ES-I3 (cell line): ENCODE data around the gene ZDHHC7.

Source experiments
- H3K36me3 ChIP-seq: 2 replicates; pipeline ENCODE4 v1.6.1; 2013; ENCODE audit warnings: mild to moderate bottlenecking, low read length, control low read depth, moderate library complexity; ENCODE audit not compliant: insufficient read depth
- H3K4me1 ChIP-seq: 2 replicates; pipeline ENCODE4 v1.6.1; 2013; ENCODE audit warnings: mild to moderate bottlenecking, control low read depth, low read length; ENCODE audit not compliant: insufficient read depth
- H3K9ac ChIP-seq: 2 replicates; pipeline ENCODE4 v1.6.1; 2013; ENCODE audit warnings: low read depth, mild to moderate bottlenecking, low read length, moderate library complexity
- H3K9me3 ChIP-seq: 2 replicates; pipeline ENCODE4 v1.6.1; 2013; ENCODE audit warnings: mild to moderate bottlenecking, low read length, moderate library complexity; ENCODE audit not compliant: control insufficient read depth, insufficient read depth

Gene ZDHHC7

DNA sequence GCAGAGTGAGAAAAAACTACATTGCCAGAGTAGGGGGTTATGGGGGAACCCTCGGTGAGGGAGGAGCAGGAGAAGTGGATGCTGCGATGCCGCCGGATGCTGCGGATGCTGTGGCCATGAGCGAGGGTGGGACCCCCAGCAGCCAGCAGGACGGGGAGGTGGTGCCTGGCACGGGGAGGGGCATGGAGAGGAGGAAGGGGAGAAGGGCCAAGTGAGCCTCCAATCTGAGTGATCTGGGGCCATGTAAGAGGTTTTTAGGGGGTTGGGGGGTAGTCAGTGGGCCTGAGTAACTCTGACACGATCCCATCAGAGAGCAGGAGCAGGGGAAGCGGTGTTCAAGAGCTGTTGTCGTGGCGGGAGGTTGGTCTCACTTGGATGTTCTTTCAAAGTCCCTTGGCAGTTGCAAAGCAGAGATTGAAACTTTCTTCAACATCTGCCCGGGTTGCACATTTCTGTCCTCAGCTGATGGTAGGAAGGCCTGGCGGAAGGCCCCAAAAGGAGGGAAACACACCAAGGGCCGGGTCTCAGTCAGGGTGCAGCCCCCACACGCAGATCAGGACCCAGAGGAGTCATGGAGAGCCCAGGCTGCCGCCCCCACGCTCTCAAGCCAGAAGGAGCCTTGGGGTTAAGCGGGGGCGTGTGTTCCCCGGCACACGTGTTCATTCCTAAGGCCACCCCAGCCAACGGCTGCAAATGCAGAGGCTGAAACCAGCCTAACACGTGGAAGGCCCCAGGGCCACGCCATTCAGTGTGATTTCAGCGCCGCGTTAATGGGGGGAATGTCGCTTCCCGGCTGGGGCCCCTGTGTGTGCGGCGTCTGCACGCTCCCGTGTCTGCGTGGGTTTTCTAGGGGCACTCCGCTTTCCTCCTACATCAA, 81.7 kb downstream of the ZDHHC7 start:
- no peaks in the 10 kb centered on the region for H3K36me3 ChIP-seq
- no peaks in the 10 kb centered on the region for H3K9me3 ChIP-seq
- H3K9ac ChIP-seq: no peak overlapping the region
- no peaks in the 10 kb centered on the region; the same call in 1 of the 2 replicates for H3K4me1 ChIP-seq

DNA sequence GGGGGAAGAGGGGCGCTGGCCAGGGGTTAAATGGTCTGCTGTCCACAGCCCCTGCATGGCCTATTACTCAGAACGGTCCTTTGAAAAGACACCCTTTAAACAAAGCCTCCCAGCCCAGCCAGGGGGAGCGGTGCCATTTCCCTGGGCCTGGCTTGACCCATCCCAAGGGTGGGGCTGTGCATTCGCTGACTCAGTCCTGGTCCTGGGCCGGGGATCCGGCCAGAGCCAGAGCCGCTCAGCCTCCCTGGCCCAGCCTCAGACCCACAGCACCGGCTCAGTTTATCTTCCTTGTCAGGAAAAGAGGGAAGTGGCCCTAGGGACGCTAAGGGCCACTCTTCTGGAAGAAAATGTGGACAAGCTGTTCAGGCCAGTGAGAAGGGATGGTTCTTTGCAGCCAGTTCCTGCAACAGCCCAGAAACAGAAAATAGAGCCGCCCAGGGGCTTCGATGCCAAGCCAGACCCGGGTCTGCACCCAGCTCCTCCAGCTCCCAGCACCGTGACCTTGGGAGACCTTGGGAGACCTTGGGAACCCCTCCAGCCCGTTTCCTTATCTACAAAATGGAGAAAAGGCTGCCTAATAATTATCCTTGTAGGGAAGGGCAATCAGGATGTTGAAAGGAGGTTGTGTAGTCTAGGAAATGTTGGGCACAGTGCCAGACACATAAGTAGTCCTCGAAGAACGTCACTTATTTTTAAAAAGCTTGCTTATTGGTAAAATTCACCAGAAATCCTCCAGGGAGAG, 82.5 kb downstream of the ZDHHC7 start:
- Histone ChIP-seq H3K9ac (no peak overlapping the region), H3K9me3 (no peaks in the 10 kb centered on the region), H3K4me1 (no peaks in the 10 kb centered on the region), H3K36me3 (no peaks in the 10 kb centered on the region)

DNA sequence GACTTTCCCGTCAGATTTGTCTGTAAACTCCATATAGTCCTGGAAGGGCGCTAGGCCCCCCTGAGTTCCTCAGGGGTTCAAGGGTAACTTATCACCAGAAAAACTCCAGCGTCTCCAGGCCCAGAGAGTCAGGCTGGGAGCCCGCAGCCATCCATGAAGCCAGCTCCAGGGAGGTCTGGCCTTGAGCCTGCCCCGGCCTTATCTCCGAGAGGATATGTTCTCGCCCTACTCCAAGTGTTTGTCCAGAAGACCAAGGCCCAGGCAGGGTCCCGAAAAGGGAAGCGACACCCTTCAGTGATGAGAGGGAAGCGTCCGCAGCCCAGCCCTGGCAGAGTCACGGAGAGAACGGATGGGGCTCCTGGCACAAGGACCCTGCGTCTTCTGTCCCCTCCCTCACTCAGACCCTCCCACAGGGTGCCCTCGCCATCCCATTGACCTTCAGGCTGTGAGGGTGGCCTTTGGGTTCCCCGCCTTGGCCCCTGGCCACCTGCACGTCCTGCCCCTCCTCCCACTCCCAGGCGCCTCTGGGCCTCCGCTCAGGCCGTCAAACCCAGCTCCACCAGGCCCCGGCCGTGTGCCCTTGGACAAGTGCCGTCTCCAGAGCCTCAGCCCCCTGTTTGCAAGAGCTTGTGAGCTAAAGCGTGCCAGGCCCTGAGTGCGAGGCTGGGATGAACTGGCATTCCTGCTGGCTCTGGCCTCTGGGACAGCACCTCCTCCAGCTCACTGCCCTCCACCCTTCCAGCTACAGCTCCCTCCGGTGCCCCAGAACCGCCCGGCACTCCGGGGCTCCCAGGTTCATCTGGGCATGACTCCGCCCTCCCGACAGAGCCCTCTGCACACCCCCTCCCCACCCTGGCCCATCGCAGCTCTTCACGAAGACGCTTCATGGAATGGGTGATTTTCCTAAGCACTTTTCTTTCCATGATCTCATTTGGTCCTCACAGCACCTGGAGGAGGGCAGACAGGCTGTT, 83.4 kb downstream of the ZDHHC7 start:
- H3K4me1 ChIP-seq: no peaks in the 10 kb centered on the region
- no peak overlapping the region for H3K9ac ChIP-seq
- H3K9me3 ChIP-seq: no peaks in the 10 kb centered on the region
- no peaks in the 10 kb centered on the region for H3K36me3 ChIP-seq

DNA sequence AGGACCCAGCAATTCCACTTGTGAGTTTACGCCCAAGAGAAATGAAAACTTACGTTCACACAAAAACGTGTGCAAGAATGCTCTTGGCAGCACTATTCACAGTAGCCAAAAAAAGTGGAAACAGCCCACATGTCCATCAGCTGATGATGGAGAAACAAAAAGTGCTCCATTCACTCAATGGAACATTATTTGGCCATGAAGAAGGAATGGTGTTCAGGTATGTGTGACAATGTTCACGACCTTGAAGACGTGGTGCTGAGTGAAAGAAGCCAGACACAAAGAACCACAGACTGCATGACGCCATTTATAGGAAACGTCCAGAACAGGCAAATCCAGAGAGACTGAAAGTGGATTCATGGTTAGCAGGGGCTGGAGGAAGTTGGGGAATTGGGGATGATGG, 84.9 kb downstream of the ZDHHC7 start:
- Histone ChIP-seq H3K36me3 (no peaks in the 10 kb centered on the region), H3K9ac (no peak overlapping the region), H3K4me1 (no peaks in the 10 kb centered on the region)

DNA sequence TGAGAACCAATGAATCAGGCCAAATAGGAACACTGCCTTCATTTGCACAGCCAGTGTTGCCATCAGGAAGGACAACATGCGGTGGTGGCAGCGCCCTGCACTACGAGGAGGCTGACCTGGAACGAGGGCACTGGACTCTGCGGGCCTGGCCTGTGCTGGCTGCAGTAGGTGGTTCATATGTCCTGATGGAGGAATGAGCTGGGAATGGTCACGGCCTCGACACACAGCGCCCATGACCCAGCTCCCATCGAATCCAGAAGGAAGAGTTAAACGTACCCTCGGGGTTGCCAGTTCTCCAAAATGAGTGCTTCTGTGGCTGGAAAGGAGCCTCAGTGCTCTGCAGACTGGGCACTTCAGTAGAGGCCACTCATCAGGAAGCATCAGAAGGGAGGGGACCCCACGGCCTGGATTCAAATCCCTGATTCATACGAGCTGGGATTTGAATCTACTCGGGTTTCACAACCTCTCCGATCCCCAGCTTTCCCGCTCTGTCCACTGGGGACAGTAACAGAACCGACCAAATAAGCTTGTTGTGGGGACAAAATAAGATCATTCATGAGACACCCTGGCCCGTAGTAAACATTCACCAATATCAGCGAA, 85.5 kb downstream of the ZDHHC7 start:
- H3K9me3 ChIP-seq: no peaks in the 10 kb centered on the region
- no peaks in the 10 kb centered on the region for H3K4me1 ChIP-seq
- H3K9ac ChIP-seq: no peak overlapping the region
- H3K36me3 ChIP-seq: no peaks in the 10 kb centered on the region

More for the DNA sequence above, 84.9 kb downstream of the ZDHHC7 start:
- no peaks in the 10 kb centered on the region for H3K9me3 ChIP-seq

DNA sequence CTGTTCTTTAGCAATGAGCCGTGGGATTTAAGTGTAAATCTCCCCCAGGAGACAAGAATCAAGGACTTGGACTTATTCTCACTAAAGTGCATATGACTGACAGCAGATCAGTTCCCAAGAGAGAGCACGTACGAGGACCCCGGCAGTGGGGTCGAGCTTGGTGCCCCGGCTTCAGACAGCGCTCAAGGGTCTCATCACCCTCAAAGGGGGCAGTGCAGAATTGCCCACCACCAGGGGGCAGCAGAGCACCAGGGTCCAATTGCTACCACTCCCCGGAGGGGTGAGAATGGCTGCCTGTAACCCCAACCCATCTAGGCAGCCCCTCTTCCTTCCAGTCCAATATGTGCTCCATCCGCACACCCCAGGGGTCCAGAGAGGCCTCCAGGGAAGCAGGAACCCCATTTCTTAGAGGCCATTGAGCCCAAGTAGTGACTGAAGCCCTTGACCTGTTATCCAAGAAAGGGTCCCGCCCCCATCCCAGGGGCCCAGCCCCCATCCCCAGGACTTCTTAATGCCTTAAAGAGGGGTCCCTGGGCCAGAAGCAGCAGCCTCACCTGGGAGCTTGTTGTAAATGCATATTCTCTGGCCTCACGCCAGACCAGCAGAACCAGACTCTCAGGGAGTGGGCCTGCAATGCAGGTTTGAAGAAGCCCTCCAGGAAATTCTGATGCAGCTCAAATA, 86.1 kb downstream of the ZDHHC7 start:
- no peaks in the 10 kb centered on the region for H3K9me3 ChIP-seq

DNA sequence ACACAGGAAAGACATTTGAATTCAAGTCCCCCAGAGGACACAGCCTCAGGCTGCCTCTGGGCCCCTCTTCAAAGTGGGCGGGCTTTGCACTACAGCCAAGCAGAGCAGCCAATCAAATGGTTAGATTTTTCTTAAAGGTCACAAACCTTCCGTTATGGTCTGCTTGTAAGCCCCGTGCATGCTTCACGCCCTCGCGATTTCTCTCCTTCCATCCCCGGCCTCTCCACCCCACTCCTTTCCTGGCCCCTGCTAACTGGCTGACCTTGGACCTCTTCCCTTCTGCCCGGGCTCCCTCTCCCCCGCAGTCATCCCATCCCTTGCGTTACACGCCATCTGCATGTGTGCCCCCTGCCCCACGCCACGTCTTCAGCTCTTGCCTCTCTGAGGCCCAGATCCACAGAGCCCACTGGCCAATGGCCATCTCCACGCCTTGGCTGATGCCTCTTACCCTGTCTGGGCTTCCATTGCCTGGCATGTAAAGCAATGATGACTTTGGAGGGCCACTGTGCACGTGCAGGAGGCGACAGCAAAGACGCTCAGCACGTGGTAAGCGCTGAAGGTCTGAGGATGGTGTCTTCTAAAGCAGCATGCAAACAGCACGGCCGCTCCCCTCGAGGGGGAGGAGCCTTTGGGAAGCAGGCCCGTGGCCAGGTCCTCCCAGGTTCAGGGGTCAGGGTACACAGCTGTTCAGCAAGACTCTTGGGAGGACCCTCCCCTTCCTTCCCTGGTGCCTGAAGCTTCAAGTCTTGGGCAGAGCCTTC, 86.8 kb downstream of the ZDHHC7 start:
- Histone ChIP-seq H3K36me3 (no peaks in the 10 kb centered on the region), H3K9ac (no peak overlapping the region), H3K4me1 (no peaks in the 10 kb centered on the region), H3K9me3 (no peaks in the 10 kb centered on the region)

More for the DNA sequence above, 86.1 kb downstream of the ZDHHC7 start:
- H3K9ac ChIP-seq: no peak overlapping the region
- no peaks in the 10 kb centered on the region for H3K4me1 ChIP-seq
- no peaks in the 10 kb centered on the region for H3K36me3 ChIP-seq
